Activated T-cell treated with anti-CD3 and anti-CD28 coated beads for 1 hour (primary cell): Measurements from ENCODE around the gene ZNF444.

ENCODE experiments used
- DNase-seq: peaks from one replicate; pipeline ENCODE4 v3.0.0-alpha.2; 2020; ENCODE audit warnings: low read depth

The ZNF444 gene

GRCh38 chr19:56123266-56123891, 17.7 kb upstream of the ZNF444 start:
- DNase-seq = no peak

DNA sequence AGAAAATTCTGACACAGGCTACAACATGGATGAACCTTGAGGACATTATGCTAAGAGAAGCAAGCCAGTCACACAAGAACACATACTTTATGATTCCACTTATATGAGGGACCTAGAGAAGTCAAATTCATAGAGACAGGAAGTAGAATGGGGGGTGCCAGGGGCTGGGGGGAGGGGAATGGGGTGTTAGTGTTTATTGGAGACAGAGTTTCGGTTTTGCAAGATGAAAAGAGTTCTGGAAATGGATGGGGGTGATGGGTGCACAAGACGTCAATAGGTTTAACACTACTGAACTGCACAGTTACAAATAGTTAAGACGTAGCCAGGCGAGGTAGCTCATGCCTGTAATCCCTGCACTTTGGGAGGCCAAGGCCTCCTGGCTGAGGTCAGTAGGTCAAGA, 16.5 kb upstream of the ZNF444 start:
- no peak for DNase-seq

DNA sequence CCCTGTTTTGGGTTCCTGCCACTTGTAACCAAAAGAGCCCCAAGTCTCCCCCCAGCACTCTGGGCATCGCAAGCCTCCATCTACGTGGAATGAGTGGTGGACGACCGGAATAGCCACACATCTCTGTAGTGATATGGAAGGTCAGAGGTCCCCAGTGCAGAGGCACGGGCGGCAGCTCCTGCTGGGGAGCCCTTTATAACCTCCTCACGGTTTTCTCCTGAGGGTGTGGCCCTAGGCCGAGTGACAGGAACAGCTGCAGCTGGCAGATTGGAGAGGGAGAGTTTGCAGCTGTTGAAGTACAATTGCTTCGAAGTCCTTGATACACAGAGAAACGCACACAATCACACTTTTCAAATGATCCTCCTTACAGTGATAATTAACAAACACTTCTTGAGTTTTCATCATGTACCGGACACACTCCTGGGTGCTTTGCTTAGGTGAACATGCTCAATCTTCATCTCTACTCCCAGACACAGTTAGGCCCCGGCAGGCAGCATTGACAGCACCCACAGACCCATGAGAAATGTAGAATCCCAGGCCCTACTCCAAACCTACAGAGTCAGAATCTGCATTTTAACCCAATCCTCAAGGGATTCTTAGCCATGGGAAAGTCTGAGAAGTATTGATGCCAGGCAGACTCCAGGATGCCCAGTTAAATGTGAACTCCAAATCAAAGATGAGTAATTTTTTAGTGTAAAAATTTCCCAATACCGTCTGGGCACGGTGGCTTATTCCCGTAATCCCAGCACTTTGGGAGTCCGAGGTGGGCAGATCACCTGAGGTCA, 15.1 kb upstream of the ZNF444 start:
- no peak for DNase-seq

GRCh38 chr19:56126983-56127780, 13.9 kb upstream of the ZNF444 start:
- no peak for DNase-seq

DNA sequence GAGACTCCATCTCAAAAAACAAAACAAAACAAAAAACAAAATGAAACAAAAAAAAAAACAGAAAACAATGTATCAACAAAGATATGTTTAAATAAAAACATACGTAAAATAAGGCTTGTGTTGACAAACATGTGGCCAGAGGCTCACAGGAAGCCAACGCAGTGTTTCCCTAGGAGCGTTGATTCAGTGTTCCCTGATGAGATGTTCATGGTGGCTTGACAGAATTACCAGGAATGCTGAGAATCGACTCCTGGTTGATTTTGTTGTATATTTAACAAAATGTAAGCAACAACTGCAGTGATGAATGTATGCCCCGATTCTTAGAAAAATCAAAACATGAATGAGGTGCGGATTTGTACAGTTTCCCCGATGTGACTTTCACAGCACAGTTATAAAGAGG, 11.1 kb upstream of the ZNF444 start:
- DNase-seq = no peak

DNA sequence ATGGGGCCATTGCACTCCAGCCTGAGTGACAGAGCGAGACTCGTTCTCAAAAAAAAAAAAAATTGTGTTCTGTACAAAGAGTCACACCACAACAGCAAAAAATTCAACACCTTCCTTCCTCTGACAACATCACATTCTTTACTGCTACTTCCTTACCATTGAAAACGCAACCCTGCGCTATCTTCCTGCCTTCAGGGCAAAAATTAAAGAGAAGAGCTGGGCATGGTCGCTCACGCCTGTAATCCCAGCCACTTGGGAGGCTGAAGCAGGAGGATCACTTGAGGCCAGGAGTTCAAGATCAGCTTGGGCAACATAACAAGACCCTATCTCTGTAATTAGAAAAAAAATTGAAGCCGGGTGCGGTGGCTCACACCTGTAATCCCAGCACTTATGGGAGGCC, 9.4 kb upstream of the ZNF444 start:
- no peak for DNase-seq

DNA sequence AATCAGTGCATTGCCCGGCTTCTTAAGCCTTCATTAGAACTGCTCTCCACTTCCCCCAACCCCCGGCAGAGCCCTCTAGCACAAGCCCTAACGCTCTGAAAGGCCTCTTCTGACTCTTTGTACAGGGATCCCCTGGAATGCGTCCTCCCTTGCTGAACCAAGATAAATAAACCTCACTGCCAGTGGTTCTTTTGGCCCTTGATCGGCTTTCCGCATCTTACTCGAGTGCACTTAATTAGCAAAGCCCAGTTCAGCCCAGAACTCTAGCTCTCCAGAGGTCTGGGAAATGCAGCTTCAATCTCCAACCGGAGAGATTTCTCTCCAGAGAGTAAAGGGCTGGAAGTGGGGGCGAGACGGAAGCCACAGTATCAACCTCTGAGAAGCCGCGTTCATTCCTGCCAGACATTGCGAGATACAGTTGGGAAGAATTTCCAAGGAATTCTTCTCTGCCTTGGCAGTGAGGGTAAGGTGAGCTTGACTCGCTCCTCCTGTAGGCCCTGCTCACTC, 8.7 kb upstream of the ZNF444 start:
- DNase-seq = no peak

- DNase-seq = no peak
Measured at GRCh38 chr19:56133858-56134653, 7.0 kb upstream of the ZNF444 start.

GRCh38 chr19:56134654-56134921, 6.5 kb upstream of the ZNF444 start:
- DNase-seq = no peak

GRCh38 chr19:56136362-56136761, 4.7 kb upstream of the ZNF444 start:
- no peak for DNase-seq

GRCh38 chr19:56137405-56137804, 3.7 kb upstream of the ZNF444 start:
- no peak for DNase-seq

GRCh38 chr19:56138069-56138468, 3.0 kb upstream of the ZNF444 start:
- DNase-seq = no peak

DNA sequence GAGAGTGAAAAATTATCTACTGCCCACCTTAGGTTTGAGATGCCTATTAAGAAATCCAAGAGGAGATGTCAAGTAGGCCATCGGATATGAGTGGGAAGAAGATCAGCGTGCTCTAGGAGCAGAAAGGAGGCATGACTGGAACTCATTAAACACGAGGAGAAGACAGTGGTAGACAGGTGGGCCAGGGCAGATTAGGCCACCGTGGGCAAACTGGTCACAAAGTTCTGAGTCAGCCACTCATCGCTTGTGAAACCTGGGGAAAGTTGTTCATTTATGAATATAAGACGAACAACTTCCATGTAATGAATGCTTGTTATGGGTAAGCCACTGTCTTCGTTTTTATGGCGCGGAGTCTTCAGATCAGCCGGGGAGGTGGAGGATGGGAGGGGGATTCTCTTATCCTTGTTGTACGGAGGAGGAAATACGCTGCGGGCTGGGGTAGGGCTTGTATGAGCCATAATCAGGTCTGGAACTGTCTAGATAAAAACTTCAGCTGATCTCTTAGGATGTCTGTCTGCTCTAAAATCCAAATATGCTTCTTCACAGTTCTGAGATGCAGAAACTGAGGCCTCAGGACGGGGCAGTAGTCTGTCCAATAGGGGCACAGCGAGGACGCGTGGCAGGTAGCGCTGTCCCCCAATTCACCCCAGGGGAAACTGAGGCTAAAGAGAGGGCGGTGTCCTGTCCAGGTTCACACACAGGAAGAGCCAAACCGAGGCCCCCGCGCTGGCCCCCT, 1.1 kb upstream of the ZNF444 start:
- DNase-seq = no peak

DNA sequence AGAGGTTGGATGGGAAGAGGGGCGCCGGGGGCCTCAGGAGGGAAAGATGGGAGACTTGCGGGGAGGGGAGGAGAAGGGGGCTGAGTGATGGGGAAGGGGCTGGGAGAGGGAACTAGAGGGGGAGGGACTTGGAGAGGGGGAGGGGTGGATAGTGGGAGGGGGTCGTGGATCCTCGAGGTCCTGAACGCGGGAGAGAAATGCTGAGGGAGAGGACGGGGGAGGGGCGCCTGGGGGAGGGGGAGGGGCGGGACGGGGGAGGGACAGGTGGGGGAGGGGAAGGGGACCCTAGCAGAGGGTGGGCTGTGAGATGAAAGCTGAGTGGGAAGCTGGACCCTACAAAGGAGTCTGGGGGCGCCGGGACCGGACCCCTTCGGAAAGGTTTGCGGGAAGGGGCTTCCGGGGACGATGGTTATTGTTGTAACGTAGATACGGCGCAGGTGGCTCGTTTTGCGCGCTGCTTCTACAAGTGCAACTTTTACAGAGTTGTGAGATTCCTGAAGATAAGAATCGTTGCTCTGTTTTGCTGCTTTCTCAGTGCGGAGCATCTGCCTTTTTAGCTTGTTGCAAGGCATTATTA, 418 bp downstream of the ZNF444 start:
- peak; percentile 22 for DNase-seq

GRCh38 chr19:56142087-56142787, 1.1 kb downstream of the ZNF444 start:
- no peak for DNase-seq

DNA sequence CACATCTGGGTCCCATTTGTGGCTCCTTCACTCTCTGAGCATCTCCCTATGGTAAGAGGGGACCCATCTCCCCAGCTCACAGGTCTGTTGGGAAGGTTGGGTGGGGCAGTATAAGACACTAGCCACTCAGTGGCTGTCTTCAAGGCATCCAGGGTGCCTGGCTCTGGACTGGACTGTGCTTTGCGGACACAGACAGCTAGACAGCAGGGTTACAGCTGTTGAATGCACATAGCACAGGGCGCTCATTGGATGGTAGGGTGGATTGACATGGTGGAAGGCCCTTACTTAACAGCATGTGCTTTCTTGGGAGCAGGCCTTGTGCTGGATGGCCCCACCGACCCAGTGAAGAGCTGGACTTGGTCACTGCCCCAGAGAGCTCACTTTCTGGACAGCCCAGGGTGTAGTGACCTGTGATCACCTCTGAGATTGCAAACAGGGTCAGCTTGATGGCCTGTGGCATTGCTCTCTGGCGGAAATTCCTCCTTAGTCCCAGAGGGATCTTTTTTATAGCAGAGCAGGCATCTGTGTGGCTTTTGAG, 1.9 kb downstream of the ZNF444 start:
- no peak for DNase-seq

DNA sequence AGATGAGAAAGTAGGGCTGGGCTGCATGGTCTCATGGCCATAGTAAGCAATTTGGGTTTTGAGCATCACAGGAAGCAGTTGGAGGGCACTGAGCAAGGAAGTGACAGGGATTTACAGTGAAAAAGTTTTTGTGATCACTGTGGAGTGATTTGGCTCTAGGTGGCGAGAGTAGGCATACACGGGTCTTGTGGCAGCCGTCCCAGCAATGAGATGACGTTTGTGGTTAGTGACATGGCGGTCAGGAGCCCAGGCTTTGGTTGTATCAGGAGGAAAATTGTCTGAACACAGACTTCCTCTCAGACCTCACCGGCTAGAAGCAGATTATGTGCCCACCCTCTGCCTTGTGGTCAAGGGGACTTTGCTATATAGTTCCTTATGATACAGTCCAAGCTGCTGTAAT, 3.3 kb downstream of the ZNF444 start:
- no peak for DNase-seq

- DNase-seq = no peak
Measured at GRCh38 chr19:56144831-56145230, 3.7 kb downstream of the ZNF444 start.

DNA sequence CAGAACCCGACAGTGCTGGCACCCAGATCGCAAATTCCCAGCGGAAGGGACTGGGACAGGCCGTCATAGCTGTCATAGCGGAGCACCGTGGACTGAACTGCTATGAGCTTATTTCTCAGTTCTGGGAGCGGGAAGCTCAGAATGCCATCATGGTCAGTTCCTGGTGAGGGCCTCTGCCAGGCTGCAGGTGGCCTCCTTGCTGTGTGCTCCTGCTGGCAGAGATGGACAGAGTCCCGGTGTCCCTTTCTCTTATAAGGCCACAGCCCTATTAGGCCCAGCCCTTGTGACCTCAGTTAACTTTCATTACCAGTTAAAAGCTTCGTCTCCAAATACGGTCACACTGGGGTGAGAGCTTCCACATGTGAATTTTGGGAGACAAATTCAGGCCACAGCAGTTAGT, 4.6 kb downstream of the ZNF444 start:
- no peak for DNase-seq

GRCh38 chr19:56146904-56147303, 5.8 kb downstream of the ZNF444 start:
- no peak for DNase-seq
